Right renal cortex interstitium (tissue), 3 donors: ENCODE results near the gene ANKUB1. TPM values are rescaled to one million over a fixed set of nuclear protein-coding genes. Genes with fewer than 3 reads are reported as not detected.

Experiments
- DNase-seq, 3 donors: peaks; one replicate each; pipeline ENCODE4 v3.0.0-alpha.2; 2013; ENCODE audit warnings: low read depth in 3 of 3, low spot score in 2 of 3
- polyA plus RNA-seq, 3 donors: library from polyadenylated mRNA; unstranded; fragments of 120-200 nt; gene quantifications; one replicate each; pipeline ENCODE4 v1.2.1, GENCODE V29; 2013; ENCODE audit not compliant: insufficient read length in 3 of 3

ANKUB1 gene
- polyA plus RNA-seq, 3 donors: 0.36 TPM; not detected in 2

GRCh38 chr3:149716984-149717383 is 75.4 kb downstream of the ANKUB1 start:
- no peak for DNase-seq

GRCh38 chr3:149715247-149715646 is 77.1 kb downstream of the ANKUB1 start:
- DNase-seq: no peak

- no peak for DNase-seq
These were observed 78.4 kb downstream of the ANKUB1 start for GRCh38 chr3:149713730-149714654.

Other genes with a start within 250 kb of the ANKUB1 start
- 100 to 1,000 TPM; 111 TPM for gene WWTR1, start 134.5 kb downstream of the ANKUB1 start, polyA plus RNA-seq
- 10 to 100 TPM; 57.8 to 60.6 (median 59.6) TPM for gene COMMD2, start 40.1 kb downstream of the ANKUB1 start, polyA plus RNA-seq
- gene RNF13, start 20.7 kb upstream of the ANKUB1 start, polyA plus RNA-seq: 100 to 1,000 TPM; 101 to 108 (median 107) TPM
- 100 to 1,000 TPM; 454 to 531 (median 490) TPM for gene PFN2, start 178.3 kb upstream of the ANKUB1 start, polyA plus RNA-seq